Fibroblast of gingiva (primary cell): ENCODE measurements around the gene TVP23C.
"Not testable (repeated sequence)": the region's sequence is repeated elsewhere in the genome, so short reads cannot be mapped to it uniquely, and the experiment has no call there.

Experiments used
- DNase-seq: peaks from one replicate; pipeline ENCODE4 v3.0.0-alpha.2; 2011; ENCODE audit warnings: low read depth

Gene TVP23C

GRCh38 chr17:15526292-15527218 lies 36.7 kb downstream of the TVP23C start:
- peak; percentile 86 for DNase-seq

GRCh38 chr17:15524990-15525985 lies 38.0 kb downstream of the TVP23C start:
- peak; percentile 70 for DNase-seq

- peak; percentile 35 for DNase-seq
These were observed 47.1 kb downstream of the TVP23C start for GRCh38 chr17:15516150-15516549.

DNA sequence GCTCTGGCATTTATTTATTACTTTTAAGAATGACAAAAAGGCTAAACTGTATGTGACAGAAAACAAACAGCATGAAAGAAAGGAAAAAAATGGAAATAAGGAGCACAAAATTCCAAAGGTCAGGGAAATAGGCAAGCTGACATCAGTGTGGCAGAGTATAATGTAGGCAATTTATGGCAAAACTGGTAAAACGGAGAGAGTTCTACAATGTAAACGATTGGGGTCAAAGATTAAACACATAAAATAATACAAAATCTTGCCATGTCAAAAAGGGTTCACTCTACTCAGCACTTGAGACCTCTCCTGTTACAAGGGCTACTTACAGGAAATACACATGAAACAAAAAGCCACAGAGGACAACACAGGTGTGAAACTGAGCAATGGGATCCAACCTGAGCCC lies 48.8 kb downstream of the TVP23C start:
- no peak for DNase-seq

DNA sequence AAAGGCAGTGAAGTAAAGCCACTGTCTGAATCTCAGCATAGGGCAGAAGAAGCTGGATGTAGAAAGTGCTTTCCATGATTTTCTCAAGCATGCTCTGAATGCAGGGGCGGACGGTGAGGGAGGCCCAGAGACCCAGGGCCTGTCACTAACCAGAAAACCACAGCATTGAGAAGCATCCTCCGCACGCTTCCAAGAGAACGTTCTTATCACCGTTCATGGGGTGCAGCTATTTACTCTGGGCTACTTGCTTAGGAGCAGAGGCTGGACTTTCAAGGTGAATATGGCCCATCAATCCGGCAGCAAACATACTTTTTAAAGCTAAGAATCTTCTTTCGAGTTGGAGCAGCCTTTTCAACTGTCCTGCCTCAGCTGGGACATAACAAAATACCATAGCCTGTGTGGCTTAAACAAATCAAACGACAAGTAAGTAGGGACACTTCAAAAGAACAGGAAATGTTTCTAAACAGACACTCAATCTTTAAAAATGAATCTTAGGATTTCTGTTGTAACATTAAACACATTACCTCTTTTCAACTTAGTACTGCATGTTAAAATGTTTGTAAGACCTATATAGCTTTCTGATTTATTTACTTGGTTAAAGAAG lies 49.3 kb downstream of the TVP23C start:
- no peak for DNase-seq

- peak; percentile 33 for DNase-seq
These were observed 50.1 kb downstream of the TVP23C start for GRCh38 chr17:15513058-15513791.

- DNase-seq = no peak
These were observed 51.1 kb downstream of the TVP23C start for GRCh38 chr17:15512071-15512709.

DNA sequence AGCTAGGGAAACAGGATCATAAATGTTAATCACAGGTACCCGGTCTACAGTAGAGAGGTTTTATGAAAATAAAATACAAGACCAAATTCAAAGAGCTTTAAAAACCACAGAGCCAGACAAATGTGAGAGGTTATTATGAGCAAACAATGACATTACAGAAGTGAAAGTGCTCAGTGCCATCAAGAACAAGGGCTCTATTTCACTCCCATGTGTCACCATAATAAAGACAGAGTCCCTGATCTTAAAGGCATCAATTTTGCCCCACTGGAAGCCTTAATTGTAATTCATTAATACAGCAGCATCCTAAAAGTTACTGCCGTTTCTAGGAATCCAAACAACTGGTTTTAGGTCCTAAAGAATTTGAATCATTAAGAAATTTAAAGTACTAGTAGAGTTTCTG lies 52.1 kb downstream of the TVP23C start:
- DNase-seq = no peak

GRCh38 chr17:15510361-15510760 lies 52.9 kb downstream of the TVP23C start:
- DNase-seq = peak; percentile 54

DNA sequence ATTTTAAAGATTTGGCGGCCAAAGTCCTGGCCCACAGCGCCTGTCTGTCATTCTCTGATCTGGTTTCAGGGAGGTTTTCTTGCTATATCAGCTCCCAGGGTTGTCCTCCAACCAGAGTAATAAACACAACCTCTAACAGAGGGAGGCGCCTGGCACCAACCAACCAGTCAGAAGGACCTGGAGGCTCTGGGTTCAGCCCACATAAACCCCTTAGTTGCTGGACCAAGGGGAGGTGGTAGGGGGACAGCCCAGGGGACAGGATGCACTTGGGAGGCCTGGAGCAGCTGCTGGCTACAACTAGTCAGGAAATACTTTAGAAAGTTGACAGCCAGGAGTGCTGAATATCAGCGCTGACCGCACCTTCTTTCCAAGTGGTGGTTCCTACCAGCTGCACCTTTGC lies 54.2 kb downstream of the TVP23C start:
- DNase-seq = no peak

DNA sequence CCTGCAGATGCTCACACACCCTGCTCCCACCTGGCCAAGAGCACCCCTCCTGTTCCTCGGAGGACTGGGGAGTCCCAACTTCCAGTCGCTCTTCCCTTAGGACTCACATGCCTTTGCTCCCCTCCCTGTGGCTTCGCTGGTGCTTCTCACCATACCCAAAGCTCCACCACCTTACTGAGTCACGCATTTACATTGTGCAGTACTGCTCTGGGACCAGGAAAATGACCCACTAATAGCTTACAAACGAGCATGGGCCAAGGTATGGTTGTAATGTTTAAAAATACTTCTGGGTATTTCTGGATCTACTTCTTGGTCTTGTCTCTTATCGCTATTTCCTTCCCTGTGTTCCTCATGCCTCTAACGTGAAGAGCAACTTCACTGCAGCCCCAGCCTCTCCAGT lies 54.8 kb downstream of the TVP23C start:
- DNase-seq = no peak

- DNase-seq = no peak
These were observed 55.4 kb downstream of the TVP23C start for GRCh38 chr17:15507896-15508295.

DNA sequence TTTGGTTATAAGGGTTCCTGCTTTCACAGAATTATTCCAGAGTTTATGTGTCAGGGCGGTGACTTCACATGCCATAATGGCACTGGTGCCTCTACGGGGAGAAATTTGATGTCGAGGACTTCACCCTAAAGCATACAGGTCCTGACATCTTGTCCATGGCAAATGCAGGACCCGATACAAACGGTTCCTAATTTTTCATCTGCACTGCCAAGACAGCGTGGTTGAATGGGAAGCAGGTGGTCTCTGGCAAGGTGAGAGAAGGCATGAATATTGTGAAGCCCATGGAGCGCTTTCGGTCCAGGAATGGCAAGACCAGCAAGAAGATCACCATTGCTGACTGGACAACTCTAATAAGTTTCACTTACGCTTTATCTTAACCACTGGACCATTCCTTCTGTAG lies 56.3 kb downstream of the TVP23C start:
- no peak for DNase-seq

DNA sequence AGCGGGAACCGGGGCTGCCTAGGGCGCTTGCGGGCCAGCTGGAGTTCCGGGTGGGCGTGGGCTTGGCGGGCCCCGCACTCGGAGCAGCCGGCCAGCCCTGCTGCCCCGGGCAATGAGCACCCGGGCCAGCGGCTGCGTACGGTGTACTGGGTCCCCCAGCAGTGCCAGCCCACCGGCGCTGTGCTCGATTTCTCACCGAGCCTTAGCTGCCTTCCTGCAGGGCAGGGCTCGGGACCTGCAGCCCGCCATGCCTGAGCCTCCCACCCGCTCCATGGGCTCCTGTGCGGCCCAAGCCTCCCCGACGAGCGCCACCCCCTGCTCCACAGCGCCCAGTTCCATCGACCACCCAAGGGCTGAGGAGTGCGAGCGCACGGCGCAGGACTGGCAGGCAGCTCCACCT lies 57.6 kb downstream of the TVP23C start:
- not testable (repeated sequence) for DNase-seq

GRCh38 chr17:15503731-15504130 lies 59.6 kb downstream of the TVP23C start:
- no peak for DNase-seq

DNA sequence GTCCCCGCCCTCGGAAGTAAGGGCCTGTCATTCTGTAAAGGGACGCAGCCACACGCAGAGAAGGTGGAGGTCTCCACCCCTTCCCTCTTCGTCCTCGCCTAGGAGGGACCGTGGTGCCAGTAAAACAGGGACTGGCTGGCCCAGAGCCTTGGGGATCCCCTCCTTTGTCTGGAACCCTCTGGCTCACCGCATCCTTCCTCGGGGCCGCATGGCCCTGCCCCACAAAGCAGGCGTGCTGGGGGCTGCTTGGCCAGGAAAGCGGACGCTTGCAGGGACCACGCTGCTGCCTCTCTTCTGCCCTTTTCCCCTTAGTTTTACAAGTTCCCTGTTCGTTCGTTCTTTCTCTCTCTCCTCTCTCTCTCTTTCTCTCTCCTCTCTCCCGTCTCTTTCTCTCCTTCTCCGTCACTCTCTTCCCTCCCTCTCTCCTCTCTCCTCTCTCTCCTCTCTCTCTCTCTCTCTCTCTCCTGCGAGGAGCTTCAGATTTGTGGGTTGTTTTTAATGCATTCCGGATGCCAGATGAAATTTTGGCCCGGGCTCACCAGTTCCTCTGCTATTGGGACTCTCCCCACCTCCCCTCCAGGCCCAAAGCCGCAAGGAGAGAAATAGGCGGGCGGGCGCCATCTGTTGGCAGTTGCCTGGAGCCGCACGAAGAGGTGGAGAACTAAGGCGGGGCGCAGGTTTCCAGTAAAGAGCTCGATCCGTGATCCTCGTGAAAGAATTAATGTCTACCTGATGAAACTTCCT lies 60.7 kb downstream of the TVP23C start:
- DNase-seq = peak; percentile 97

GRCh38 chr17:15501793-15502192 lies 61.5 kb downstream of the TVP23C start:
- DNase-seq = no peak

GRCh38 chr17:15501282-15501681 lies 62.0 kb downstream of the TVP23C start:
- DNase-seq = no peak

DNA sequence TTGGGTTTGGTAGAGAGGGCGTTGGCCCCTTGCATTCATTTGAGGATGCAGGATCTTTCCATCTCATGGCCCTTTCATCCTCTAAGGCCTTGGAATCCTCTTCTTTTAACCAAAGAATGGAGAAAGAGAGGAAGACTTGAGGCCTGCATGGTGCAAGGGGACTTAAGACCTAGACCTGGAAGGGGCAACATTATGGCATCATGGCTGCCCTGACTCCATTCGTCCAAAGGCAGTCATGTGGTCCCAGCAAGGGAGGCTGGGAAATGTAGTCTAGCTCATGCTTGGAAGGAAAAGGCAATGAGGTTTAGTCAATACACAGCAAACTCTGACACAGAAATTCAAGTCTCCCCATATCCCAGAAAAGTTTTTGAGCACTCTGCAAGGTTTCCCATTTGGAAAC lies 65.2 kb downstream of the TVP23C start:
- no peak for DNase-seq
